ENCODE data around the gene CPA3.

The CPA3 gene

DNA sequence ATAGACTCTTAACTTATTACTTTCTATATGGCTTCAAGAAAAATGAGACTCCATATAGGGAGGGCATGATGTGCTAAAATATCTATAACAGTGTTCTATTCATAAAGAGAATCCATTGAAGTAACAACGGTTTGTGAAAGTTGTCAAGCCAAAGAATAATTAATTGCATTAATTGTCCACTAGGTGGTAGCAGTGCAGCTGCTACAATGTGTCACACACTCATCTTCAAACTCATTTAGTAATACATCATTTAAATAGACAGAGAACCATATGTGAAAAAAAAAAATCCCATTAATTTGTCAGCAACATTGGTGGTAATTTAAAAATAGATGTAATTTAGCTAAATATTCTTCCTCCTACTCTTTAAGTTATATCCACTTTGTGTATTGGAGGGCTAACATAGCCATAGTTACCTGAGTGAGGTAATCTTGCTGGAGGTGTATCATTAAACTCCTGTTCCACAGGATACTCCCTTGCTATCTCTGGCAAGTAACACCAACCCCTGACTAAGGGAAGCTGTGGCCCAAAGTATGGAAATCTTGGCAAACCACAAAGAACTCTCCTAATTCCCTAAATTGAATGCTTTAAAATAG, 3.7 kb upstream of the CPA3 start:
- no peak for DNase-seq (ENCODE audit: low read depth)

DNA sequence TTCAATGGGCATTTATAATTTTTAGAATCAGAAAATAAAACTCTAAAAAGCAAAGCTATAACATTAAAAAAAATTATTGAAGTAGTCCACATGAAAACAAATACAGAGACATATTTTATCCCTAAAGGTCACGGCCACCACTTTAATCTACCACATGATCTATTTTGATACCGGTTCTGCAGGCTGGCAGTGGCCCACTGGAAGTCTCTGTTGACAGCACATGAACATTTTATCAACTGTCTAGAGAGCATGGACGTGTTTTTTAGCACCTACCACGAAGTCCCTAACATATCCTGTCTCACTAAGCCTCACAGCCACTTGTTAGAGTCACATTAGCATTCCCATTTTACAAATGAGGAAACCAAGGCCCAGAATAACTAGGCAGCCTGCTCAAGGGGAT, 1.8 kb upstream of the CPA3 start:
- no peak for DNase-seq (ENCODE audit: low read depth)

GRCh38 chr3:148863814-148864213, 1.3 kb upstream of the CPA3 start:
- DNase-seq (ENCODE audit: low read depth): no peak

DNA sequence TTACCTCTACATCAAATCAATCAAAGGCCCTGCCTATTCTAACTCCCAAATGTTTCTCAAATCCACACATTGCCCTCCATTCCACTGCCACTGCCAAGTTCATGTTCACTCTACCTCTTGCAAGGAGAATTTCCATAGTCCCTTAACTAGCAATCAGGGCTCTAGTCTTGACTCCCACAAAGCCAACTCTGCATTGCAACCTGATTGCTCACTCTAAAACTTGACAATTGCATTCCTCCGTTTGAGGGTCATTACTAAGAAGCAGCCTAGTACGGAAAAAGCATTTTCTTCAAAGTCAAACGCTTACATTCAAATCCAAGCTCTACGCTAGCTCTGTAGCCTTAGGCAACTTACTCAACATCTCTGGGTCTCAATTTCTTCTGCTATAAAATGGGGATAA, 1.2 kb downstream of the CPA3 start:
- DNase-seq (ENCODE audit: low read depth): no peak

DNA sequence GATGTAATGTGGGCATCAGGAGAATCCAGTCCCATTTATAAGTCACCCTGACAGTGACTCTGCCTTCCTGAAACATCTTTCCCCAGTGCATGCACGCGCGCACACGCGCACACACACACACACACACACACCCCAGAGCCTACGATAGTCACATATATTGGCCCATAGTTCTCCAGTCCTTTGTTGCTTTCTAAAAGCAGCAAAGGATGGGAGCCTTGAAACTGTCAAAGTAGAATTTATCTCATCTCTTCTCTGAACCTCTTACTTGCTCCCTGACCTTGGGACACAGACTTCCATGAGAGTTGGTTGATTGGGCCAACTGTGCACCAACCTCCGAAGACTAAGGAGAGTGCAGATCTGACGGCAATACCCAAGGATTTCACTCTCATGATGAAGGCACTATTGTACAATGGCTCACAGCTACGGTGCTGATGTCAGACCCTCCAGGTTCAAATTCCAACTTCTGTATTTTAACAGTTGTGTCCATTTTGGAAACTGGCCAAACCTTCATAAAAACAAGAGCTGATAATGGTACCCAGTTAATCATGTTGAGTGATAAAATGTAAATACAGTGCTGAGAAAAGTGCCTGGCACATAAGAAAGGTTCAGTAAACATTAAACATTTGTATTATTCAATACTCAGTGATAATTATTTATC, 8.3 kb downstream of the CPA3 start:
- no peak for DNase-seq (ENCODE audit: low read depth)

DNA sequence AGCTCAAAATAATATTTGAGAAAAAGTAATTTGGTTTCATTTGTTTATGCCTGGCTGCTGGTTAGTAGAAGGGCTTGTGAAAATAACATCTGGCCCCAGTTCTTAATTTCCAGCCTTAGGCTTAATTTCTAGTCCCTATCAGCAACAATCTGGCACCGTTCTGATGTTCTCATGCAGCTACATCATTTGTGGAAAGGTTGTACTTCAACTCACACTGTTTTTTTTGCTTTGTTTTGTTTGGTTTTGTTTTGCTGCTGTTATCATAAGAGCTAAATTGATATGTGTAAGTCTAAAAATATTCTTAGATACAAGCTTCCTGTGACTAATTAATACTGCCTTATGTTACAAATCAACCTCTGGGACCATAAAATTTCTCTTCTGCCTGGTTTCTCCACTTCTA, 8.9 kb downstream of the CPA3 start:
- DNase-seq (ENCODE audit: low read depth): no peak

- DNase-seq (ENCODE audit: low read depth): no peak
These were observed 13.0 kb downstream of the CPA3 start for GRCh38 chr3:148878095-148878494.

DNA sequence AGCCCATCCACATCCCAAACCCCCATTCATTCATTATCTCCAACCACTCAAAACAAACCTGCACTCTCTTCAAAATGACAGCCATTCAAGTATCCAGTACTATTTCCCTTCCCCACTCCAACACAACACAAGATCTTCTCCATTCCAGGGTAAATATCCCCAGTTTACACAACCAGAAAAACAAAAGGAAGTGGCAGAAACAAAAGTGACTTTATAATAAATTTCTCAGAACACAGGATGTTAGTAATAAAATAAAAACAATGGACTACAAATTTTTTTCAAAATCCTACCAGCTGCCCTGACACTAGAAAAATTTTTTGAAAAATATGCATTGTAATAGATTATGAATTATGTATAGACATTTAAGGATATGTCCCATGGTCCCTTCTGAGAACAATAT, 14.2 kb downstream of the CPA3 start:
- DNase-seq (ENCODE audit: low read depth): no peak

DNA sequence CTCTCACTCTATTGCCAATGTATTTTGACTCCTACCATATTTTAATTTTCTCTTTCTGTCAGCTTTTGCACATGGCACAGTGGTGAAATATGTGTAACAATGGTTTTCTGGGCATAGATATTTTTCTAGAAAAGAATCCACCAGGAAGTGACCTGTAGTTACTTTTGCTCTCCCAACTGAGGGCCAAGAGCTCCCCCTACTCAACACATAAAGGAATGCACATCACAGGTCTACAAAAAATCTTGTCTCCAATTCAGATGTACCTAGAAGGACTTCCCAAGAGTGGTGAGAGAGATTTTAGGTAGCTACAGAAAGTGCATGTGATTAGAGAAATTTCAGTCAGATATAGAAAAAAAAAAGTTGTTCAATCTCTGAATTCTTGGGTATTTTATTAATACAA, 15.6 kb downstream of the CPA3 start:
- DNase-seq (ENCODE audit: low read depth): no peak

DNA sequence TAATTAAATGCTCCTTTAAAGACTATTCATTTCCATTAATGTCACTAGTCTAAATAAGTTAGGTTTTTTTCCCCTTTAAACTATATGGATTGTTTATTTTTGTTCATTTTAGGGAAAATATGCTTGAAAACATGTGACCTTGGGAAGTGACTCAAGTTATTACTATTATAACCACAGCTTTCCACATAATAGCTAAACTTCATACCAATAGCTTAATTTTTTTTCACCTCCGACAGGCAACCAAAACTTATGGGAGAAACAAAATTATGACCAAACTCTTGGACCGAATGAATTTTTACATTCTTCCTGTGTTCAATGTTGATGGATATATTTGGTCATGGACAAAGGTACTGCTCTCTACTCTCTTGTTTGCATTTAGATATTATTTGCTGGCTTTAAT, 16.2 kb downstream of the CPA3 start:
- no peak for DNase-seq (ENCODE audit: low read depth)

- DNase-seq (ENCODE audit: low read depth): no peak
These were observed 17.2 kb downstream of the CPA3 start for GRCh38 chr3:148882288-148882687.

DNA sequence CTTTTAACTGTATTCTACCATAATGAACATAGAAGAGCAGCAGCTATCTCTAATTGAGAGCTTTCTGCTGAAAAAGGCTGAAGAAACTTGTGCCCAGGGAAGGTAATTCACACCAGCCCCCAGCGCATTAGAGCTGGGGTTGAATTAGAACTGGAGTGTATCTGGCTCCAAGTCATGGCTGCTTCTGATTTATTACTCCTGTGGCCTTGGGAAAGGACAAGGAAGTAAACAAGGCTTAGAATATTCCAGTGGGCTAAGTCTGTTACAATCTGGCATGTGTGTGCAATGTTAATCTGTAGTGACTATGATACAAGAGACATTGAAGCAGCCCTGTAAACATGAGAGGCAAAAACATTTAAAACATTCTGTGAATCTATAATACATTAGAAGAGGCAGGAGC, 18.1 kb downstream of the CPA3 start:
- no peak for DNase-seq (ENCODE audit: low read depth)

GRCh38 chr3:148884261-148884660, 19.2 kb downstream of the CPA3 start:
- DNase-seq (ENCODE audit: low read depth): no peak

- DNase-seq (ENCODE audit: low read depth): no peak
These were observed 24.7 kb downstream of the CPA3 start for GRCh38 chr3:148889828-148890227.

DNA sequence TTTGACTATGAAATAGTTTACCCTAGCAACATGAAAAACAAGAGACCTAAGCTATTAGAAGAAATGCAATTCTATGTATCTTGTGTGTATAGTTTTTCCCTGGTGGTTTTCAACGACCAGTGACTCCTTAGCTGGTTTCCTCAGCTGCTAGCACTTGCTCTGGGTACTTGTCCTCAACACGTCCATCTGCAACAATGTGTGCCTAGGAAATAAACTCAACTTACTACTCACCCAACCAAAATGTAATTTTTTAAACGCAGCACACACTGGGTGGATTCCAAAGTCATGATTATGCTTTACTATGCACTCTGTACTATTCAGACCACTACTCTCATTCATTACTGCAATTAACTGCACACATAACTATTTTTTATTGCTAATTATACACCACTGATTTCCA, 31.0 kb downstream of the CPA3 start:
- DNase-seq (ENCODE audit: low read depth): no peak

DNA sequence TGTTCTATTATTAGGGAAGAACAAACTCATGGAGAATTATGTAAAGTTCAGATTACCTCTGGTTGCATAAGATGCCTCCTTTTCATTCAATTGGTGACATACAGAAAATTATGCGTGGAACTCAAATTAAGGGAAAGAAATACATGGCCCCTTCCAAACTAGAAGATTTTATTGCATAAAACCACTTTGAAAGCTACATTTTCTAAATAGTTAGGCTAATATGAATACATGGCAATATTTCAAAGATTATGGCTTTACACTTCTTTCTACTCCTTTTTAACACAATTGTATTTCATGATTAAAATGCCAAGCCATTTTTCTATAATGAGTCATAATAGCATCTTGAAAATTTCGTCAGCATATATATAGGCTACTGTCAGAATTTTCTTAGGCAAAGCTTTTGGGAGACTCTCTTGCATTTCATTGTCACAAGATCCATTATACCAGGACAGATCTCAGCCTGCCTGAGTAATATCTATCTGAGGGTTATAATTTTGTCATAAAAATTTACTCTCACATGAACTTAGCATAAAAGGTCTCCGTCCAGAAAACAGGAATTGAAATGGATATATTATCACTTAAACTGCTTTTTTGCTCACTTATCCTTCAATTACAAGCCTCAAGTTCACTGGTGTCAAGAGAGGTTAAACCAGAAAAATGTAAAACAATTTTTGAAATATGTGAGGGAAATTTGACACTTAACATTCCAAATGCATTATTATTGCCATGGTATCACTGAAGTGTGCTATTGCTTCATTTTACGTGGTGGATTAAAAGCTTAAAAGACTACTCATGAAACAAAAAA, 37.1 kb downstream of the CPA3 start:
- no peak for DNase-seq (ENCODE audit: low read depth)

DNA sequence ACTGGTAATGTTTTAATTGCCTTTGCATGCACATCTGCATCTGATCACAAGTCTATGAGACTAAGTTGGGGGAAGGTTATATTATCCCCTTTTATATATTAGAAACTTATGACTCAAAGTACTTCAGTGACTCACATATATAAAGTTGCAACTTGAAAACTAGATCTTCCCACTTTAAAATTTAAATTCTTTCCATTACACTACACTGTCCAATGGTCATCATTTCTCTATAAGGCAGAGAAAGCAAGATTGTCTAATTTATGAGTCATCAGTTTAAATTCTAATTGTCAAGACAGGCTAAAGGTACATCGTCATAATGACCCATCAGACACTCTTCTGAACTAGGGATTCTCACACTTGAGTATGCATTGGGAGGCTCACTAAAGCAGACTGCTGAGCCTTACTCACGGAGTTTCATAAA, 37.9 kb downstream of the CPA3 start:
- no peak for DNase-seq (ENCODE audit: low read depth)

GRCh38 chr3:148903941-148904340, 38.8 kb downstream of the CPA3 start:
- DNase-seq (ENCODE audit: low read depth): no peak

DNA sequence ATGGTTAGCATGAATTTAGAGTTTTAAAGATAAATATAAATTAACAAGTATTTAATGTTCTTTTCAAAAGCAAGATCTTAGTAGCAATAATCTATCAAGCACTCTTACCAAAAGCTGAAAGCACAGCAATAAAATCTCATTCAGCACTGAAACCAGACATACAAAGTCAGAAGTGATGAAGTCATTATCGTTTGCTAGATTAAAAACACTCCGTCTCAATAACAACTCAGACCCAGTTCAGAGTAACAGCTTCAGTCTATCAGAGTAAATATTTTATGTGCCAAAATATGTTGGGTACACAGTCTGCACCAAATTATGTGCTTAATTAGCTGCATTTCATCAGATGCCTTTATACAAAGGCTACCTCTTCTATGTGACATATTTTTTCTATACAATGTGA, 41.6 kb downstream of the CPA3 start:
- DNase-seq (ENCODE audit: low read depth): no peak

DNA sequence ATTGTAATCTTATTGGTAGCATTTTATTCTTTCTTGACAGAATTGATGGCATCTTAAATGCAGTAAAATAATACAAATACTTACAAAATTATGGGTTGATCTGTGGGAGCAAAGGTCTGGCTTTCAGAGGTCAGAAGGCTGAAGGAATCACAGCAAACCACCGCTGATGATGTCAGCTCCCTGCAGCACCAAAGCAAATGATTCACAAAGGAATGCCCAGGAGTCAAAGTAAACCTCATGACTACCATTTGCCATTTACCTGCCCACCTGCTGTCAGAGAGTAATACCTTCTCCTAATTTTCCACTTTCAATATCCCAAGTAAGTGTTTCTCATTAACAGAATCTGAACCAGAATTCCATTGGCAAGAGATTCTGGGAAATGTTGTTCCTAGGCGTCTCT, 46.1 kb downstream of the CPA3 start:
- DNase-seq (ENCODE audit: low read depth): no peak

- DNase-seq (ENCODE audit: low read depth): no peak
These were observed 46.5 kb downstream of the CPA3 start for GRCh38 chr3:148911592-148911991.

DNA sequence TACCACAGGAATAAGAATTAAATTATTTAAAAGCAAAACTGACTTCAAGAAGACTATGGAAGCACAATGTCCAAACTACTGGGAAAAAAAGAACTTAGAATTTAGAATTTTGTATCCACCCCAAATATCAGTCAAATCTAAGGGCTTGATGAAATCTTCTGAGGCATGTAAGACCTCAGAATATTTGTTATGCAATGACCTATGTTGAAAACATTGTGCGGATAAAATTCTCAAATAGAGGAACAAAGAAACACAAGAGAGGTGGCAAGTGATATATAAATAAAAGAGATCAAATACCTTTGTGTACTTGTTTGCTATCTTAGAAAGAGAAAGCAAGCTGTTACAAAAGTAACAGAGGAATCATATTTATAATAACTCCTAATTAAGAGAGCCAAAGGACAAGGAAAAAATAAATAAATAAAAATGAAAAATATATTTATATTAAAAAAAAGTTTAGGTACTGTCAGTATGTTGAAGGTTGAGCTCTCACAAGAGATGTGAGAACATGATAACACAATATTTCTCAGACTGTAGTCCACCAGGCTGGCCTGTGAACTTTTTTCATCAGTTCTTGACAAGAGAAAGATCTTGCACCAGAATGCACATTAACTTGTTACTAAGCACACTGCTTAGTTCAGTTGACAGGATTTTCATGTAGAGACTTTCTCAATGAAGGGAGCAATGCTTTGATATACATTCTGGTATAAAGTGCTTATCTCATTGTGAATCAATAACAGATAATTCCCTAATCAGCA, 50.0 kb downstream of the CPA3 start:
- no peak for DNase-seq (ENCODE audit: low read depth)

GRCh38 chr3:148916132-148916531, 51.0 kb downstream of the CPA3 start:
- DNase-seq (ENCODE audit: low read depth): no peak

All from stimulated activated CD8-positive, alpha-beta memory T cell treated with anti-CD3 and anti-CD28 coated beads, Interleukin-12 subunit alpha, Interleukin-12 subunit beta, amount 100 ng/mL, for 4 hours (primary cell).